Activated CD4-positive, alpha-beta T cell treated with anti-CD3 and anti-CD28 coated beads, Interleukin-2, amount 50 U/mL, for 1 hour (primary cell): ENCODE results near the gene MED13.
A peak's percentile ranks its signal among the peaks of the same experiment; 100 is the strongest.
"Not testable (repeated sequence)": the region's sequence is repeated elsewhere in the genome, so short reads cannot be mapped to it uniquely, and the experiment has no call there.

Experiments used
- DNase-seq: peaks from one replicate; pipeline ENCODE4 v3.0.0-alpha.2; 2020

MED13 gene

DNA sequence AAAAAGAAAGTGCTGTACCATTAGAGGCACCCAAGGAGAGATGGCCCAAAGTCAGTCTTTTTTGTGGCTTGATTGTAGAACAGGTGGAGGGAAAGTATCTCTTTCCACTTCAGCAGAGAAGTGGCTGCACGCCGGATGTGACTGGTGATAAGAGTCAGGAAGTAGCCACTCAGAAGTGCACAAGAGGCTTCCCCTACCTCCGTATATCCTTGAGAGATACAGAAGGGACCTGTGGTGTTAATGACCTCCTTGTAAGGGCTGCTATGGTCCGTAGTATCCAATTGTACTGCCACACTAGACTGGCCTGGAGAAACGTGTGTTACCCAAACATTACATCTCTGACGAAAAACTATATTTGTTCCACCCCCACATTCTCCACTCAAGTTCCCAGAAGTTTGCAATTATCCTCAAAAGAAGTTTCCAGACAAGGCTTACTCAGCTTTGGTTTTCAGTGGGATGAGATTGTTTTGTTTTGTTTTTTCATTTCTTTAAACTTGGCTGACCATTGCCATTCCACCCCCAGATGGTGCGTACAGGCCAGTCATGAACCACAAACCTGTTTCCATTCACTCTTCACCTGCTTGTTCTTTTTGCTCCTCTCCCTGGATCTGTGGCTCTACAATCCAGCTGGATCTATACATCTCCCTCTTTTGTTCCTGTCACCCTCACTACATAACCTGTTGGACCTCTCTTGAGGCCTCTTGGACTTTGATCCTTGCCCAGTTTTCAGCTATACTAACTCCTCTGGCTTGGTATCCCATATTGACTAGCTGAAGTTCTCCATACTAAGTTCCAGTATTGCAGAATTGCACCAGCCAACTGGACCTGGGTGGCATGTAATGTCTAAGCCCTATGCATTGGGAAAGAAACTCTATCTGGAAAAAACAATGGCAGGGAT lies 20.7 kb upstream of the MED13 start:
- DNase-seq = no peak

DNA sequence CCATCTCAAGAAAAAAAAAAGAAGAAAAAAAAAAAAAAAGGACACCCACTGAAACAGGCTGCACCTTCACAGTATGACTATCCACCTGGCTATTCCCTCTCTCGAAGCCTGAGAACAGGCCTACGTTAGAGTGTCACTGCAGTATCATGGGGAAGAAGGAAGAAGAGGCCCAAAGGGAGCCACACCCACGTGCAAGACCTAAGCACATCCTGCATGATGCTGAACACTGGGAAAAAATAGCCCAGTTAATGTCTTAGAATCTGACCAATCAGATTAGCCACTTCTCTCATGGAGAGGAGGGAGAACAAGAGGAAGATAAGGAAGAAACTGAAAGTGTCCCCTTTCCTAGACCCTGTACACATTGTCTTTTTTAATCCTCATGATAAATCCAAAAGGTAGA lies 19.5 kb upstream of the MED13 start:
- no peak for DNase-seq

DNA sequence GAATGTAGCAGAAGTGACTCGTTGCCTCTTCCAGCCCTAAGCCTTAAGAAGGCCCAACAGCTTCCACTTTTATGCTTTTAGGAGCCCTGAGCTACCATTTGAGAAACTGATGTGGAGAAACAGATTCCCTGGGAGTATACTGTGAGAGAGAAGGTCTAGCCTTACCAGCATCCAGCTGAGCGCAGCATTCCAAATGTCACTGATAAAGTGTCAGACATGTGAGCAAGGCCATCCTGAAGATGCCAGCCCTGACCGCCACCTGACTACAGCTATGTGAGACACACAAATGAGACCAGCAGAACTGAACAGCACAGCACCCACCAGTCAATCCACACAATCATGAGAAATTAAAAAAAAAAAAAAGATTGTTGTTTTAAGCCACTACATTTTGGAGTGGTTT lies 18.6 kb upstream of the MED13 start:
- DNase-seq = no peak

DNA sequence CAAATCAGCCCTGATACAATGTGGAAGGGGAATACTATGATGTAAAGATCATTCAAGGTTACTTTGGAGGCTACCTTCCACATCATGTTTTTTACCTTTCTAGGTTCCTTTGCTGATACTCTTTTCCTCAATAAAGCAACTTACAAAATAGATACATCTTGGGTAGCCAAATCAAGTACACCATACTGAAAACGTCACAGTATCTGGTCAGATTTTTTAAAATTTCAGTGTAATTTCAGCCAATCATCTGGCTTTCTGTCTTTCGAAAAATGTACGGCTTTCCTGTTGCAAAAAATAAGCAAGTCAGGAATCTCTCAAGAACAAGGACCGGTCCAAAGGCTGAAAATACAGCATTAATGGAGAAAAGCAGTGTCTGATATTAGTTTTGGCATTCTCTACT lies 15.6 kb upstream of the MED13 start:
- DNase-seq = no peak

DNA sequence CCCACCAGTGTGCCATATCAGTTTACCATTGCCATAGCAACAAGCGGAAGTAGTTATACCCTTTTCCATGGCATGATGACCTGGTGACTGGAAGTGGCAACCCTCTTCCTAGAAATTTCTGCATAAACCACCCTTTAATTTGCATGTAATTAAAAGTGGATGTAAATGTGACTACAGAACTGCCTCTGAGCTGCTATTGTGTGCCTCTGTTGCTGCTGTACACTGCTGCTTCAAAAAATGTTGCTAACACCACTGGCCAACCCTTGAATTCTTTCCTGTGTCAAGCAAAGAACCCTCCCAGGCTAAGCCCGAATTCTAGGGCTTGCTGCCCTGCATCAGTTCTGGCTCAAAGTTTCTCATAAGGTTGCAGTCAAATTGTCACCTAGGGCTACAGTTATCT lies 12.9 kb upstream of the MED13 start:
- no peak for DNase-seq

DNA sequence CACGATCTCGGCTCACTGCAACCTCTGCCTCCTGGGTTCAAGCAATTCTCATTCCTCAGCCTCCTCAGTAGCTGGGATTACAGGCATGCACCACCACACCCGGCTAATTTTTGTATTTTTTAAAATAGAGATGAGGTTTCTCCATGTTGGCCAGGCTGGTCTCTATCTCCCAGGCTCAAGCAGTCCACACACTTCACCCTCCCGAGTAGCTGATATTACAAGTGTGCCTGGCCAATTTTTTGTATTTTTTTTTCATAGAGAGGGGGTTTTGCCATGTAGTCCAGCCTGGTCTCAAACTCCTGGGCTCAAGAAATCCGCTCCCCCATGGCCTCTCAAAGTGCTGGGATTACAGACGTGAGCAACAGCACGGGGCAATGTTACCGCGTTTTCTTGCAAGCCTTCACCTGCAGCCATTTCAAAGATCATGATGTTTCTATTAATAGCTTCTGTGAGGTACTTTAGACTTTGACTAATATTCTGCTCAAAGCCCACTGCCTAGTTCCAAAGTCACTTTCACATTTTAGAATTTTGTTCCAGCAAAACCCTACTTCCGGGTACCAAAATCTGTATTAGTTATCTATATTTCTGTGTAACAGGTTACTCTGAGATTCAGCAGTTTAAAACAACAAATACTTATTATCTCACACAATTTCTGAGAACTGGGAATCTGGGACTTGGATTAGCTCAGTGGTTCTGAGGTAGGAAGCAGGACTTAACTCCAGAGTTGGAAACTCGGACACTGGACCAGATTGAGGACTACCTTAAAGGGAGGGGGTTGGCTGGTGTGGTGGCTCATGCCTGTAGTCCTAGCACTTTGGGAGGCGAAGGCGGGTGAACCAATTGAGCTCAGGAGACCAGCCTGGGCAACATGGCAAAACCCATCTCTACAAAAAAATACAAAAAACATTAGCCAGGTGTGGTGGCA lies 12.0 kb upstream of the MED13 start:
- no peak for DNase-seq

DNA sequence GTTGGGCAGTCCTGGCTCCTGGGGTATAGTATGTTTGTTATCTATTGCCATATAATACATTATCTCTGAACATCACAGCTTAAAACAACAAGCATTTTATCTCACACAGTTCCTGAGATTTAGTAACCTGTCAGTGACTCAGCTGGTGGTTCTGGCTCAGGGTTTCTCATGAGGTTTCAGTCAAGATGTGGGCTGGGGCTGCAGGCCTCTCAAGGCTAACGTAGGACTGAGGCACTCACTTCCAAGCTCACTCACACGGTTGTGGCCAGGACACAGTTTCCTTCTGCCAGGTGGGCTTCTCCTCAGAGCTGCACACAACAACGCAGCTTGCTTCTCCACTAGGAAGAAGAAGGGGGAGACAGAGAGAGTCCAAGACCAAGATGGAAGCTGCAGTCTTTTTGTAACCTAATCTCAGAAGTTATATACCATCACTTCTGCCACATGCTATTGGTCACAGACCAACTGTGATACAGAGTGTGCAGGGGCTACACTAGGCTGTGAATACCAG lies 10.3 kb upstream of the MED13 start:
- no peak for DNase-seq

DNA sequence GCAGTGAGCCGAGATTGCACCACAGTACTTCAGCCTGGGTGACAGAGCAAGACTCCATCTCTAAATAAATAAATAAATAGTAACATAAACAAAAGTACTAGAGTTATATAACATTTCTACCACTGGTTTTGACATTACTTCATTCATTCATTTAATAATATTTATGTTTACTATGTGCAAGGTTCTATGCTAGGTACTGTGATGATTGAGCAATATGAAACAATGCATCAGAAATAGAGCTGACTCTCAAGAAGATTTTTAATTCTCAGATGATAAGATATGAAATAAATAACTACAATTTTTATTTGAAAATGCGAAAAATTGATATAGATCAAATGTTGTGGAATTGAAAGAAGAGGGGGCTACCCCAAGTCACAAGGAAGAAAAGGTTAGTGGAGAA lies 8.9 kb upstream of the MED13 start:
- DNase-seq = no peak

DNA sequence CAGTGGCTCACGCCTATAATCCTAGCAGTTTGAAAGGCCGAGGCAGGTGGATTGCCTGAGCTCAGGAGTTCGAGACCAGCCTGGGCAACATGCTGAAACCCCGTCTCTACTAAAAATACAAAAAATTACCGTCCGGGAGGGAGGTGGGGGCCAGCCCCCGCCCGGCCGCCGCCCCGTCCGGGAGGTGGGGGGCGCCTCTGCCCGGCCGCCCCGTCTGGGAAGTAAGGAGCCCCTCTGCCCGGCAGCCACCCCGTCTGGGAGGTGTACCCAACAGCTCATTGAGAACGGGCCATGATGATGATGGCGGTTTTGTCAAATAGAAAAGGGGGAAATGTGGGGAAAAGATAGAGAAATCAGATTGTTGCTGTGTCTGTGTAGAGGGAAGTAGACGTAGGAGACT lies 7.8 kb upstream of the MED13 start:
- DNase-seq = not testable (repeated sequence)

DNA sequence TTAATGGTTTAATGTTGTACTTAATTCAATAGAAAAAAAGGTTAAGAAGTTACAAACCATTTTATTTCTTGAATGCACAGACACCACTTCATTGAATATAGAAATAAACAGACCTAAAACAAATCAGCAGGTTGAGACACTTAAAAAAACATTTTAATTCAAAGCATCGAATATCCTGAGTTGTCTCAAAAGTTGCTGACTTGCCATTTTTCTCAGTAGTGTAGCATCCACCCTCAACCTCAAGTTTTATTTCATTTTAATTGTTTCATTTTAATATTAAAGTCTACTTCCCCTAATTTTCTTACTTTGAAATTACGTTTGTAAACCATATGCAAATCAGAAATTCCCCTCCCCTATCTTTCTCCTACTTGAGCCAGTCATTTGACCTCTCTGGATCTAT lies 5.8 kb upstream of the MED13 start:
- DNase-seq = no peak

DNA sequence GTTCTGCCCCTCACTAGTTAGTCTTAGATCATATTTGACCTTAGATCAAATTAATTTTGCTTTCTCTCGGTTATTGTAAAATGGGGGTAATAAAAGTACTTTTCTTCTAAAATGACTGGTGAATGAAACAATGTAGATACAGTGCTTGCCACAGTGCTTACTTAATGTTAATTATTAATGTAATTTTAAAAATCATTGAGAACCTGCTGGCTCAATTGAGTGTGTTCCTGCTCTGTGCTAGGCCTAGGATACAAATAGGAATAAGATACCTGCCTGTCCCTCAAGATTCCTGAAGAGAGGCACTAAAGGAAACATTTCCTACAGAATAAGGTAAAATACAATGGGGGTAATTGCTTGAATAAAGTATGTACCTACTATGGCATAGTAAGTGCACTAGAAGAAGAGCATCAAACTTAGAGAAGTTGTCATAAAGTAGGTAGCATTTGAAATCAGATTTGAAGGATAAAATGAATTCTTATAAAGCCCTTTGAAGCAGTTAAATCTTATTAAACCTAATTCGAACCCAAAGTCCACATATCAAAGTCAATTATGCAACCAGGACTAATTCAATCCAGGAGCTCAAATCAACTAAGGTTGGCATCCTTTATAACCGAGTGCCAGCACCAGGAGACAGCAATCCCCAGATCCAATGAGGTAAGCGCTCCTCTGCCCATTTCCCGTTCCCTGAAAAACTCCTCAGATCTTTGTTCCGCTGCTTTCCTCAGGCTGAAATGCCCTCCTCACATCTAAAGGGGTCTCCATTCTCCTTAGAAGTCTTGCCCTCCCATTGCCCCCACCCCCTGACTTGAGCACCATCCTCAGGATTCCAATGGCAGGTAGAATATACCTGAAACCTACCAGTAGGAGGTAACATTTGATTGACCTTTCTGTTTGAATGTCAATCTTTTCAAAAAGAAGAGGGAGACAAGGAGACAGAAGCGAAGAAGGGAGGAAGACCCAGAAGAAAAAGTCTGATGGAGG lies 2.4 kb upstream of the MED13 start:
- DNase-seq = no peak

DNA sequence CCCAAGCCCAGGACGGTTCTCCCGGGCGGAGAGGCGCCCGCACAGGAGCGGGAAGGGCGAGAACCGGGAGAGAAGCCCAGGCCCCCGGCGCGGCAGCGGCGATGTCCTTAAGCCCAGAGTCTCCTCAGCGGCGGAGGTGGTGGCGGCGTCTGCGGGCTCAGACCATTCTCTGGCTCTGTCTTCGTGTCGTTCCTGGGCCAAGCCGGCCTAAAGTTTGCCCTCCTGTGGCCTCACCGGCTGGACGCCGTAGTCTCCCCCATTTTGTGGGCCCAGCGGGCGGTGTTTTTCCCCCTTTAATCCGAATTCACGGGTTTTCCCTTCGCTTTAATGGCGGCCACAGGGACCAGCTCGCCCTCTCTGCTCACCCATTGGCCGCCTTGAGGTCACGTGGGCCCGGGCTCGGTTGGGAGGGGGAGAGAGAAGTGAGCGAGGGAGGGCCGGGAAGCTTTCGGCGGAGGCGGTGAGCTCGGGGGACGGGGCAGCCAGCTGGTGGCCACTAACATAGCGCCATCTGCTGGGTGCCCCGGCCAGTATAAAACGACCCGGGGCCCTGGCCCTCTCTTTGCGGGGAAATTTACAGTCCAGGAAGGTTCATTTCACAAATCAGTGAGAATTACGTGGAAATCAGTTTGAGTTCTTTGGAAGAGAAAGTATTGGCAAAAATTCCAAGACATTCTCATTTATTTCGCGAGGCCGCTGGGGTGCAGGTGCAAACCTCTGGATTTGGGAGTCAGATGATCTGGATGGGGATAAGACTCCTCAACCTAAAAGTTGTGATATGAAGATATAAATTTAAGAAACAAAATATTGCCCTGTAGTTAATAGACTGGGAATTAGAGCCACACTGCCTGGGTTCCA lies 762 bp upstream of the MED13 start:
- DNase-seq = peak; percentile 98

DNA sequence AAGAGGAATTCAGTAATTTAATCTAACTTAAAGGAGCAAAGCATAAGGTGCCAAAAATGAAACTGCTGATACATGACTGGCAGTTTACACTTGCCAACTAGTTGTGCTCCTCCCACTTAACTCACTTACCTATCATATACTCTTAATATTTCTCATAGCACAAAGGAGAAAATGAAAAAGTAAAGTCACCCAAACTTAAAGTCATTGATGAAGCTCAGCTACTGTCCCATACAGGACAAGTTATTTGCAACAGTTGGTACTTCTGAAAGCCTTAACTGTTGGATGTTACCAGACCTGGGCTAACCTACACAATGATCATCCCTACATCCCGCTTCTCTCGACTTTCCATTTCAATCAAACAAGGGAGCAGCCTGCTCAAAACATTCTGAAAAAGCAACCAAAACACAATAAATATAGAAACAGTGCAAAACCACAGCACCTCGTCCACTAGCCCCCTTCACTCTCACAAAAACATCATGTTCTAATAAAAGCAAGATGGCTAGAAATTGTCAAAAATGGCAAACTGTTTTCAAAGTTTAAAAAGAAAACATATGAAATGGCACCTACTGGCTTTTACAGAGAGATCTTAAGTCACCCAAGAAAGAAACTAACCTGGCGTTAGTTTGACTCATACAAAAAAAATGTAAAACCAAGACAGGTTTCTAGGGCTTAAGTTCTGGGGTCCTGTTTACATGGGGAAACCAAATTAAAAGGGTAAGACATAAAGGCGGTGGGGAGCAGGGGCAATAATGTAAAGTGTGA lies 868 bp downstream of the MED13 start:
- DNase-seq = no peak

DNA sequence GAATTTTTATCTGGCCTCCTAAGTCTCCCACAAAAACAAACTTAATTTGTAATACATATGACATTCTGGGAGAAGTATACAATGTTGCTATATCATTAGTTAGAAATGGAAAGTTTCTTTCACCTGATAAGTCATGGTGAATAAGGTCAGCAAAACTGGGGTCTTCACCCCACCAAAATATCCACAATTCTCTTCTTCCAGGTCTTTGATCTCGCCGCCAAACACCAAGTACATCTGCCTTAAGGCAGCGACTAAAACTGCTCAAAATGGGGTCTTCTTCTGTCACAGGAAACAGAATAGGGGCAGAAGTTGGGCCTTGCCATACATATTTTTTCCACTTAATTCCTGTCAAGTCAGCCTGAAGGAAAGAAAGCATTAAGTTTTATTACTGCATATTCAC lies 2.1 kb downstream of the MED13 start:
- DNase-seq = no peak

DNA sequence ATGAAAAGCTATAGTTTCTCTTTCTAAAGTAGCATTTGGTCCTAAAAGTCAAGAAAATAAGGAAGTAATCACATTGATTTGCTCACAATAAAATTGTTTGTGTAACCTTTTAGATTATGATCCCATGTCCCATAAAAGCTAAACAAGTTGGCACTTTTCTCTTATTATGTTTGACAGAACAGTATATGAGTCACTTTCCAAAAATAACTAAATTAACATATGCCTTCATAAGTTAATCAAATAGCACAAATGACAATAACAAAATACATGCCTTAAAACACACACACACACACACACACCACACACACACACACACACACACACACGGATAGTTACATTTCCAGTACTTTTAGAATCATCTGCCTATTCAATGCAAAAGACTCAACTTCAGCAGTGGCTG lies 2.8 kb downstream of the MED13 start:
- DNase-seq = no peak

DNA sequence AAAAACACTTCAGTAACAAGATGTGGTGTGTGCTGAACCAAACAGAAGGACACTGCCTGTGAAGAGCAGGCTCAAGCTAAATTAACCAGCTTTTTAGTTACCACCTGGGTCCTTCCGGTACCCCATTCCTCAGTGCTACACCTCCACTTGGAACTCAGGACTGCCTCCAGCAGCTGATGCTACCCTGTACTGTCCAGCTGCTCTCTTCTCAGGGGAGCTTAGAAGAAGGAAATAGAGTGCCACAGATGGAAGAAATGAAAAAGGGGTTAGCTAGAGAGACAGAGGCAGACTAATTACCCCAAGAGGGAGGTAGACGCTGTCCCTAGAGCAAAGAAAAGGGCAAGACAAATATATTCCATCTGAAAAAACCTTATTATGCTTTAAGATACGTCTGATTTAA lies 5.7 kb downstream of the MED13 start:
- DNase-seq = no peak

DNA sequence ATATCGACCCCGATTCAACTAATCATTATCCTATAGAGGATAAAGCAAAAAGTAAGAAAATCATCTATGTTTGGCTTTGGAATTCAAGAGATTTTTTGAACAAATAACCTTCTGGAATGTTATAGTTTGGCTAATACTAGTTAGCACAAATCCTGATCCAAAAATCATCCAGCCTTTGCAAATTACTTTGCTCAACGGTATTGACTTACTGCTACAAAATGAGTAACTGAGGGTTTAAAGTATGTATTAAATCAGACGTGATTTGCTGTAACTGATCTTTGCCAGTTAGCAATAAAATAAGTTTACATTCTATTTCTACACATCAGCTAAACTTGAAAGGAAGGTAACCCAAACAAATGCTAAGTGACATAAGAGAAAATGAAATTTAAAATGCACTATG lies 6.5 kb downstream of the MED13 start:
- no peak for DNase-seq

DNA sequence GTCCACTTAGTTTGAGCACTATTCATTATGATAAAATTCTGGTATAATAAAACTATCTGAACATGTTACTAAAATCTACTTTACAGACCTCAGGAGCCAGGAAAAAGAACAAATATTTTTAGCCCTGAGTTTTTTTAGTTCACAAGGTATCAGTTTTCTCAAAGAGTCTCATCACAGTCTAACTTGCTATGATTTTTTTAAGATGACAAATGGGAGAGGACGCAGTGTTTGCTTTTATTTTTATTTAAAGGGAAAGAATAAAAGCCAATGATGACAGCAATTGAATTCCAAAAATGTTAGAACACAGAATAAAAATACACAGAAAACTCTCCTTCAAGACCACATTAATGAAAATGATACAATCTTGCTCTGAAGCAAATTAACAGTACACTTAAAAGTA lies 7.4 kb downstream of the MED13 start:
- no peak for DNase-seq

DNA sequence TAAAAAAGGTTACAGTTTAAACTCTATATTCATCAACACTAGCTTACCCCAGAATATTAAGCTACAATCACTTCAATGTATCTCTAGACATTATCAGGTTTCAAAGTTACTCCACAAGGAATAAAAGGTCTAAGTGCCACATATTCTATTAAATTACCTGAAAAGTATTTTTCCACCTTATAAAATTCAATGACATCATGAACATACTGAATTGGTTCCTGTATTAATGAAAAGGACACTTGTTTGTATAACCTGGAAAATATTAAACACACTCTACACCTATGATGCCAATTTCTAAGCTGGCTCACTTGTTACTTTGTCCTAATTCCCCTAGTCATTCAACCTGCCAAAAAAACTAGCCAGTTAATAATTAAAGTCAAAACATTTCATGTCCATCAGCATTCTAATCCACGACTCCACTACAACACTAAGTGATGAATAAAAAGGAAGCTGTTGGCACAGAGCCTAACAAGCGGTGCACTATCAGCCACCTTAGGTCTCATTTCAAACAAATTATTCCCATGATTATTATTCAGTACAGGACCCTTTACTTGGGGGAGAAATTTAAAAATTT lies 12.2 kb downstream of the MED13 start:
- DNase-seq = no peak

DNA sequence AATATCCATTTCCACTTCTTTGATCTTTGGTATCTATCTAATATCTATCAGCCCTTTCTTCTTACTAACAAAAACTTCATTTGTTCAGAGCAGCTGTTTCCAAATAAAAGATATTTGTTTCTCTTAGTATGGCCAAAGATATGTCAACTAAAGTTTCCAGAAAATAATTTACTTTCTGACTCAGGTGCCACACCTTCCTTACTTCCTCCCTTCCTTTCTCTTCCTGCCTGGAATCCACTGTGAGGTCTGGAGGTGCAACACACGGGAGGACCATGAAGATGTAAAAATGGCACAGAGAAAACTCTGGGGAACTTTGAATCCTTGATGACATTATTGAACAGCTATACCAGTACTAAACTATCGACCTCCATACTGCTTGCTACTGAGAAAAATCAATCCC lies 14.0 kb downstream of the MED13 start:
- DNase-seq = no peak
